Neutrophil (primary cell): Measurements from ENCODE around the gene ATP8B3.

Source experiments
- H3K27ac ChIP-seq: fragments of 200-600 bp; sonication (generic); 2 replicates; pipeline ENCODE4 v1.5.1; 2016; ENCODE audit warnings: mild to moderate bottlenecking, moderate library complexity
- H3K27me3 ChIP-seq: fragments of 200-600 bp; sonication (generic); 2 replicates; pipeline ENCODE4 v1.6.0; 2016; ENCODE audit warnings: mild to moderate bottlenecking
- H3K36me3 ChIP-seq: fragments of 200-600 bp; sonication (generic); 2 replicates; pipeline ENCODE4 v1.5.1; 2017
- H3K4me1 ChIP-seq, 2 experiments: fragments of 200-600 bp in 1 of 2; sonication (generic) in 1 of 2; 1 replicate in 1 of 2; 2 replicates in 1 of 2; pipeline versions ENCODE4 v1.5.1 to v1.6.1; 2013 to 2016; ENCODE audit warnings: low read depth in 1 of 2, low read length in 1 of 2, mild to moderate bottlenecking in 1 of 2, moderate library complexity in 1 of 2; ENCODE audit not compliant: control insufficient read depth in 1 of 2, insufficient read depth in 1 of 2
- H3K4me3 ChIP-seq, 2 experiments: fragments of 200-600 bp in 1 of 2; sonication (generic) in 1 of 2; 1 replicate in 1 of 2; 2 replicates in 1 of 2; pipeline ENCODE4 v1.5.1; 2013 to 2016; ENCODE audit warnings: low read depth in 1 of 2, low read length in 1 of 2, mild to moderate bottlenecking in 1 of 2, moderate library complexity in 1 of 2
- H3K9me3 ChIP-seq: fragments of 200-600 bp; sonication (generic); 2 replicates; pipeline ENCODE4 v1.5.1; 2016
- CTCF ChIP-seq: fragments of 200-600 bp; sonication (generic); IDR thresholded peaks from 2 replicates; pipeline ENCODE4 v1.5.1; 2016; ENCODE audit warnings: antibody characterized with exemption

Gene ATP8B3

DNA sequence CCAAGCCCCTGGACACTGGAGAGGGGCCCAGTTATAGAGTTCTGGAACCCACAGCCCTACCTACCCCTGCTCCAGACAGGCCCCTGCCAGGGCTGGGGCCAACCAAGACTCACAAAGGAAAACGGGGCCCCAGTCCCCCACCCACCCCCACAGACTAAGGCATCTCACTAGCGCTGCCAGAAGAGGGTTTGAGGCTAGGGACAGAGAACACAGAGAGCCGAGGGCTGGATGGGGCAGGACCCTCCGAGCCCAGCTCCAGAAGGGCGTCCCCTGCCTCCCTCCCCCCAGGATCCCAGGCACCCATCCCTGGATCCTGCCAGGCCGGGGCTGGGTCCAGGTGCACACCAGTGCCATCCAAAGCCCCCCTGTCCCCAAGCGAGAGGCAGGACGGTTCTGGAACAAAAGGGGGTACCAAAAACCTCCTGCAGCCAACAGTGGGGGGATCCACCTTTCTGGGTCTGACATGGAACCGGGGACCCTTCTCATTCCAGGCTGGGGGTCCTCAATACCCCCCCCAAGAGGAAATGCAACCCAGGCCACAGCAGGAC, 40.6 kb upstream of the ATP8B3 start:
- H3K4me3 ChIP-seq, result peak overlapping the region in 1 of 2 experiments; percentile 51
- peaks cover 73 to 81% of the 10 kb centered on the region in 2 experiments for H3K4me1 ChIP-seq
- H3K9me3 ChIP-seq, result no peaks in the 10 kb centered on the region
- H3K36me3 ChIP-seq, result peaks cover 9% of the 10 kb centered on the region
- peaks cover 16% of the 10 kb centered on the region for H3K27me3 ChIP-seq
- TF ChIP-seq CTCF, result no peak
- H3K27ac ChIP-seq, result no peak overlapping the region

- Histone ChIP-seq H3K9me3 (no peaks in the 10 kb centered on the region), H3K27me3 (peaks cover 16% of the 10 kb centered on the region), H3K36me3 (peaks cover 9% of the 10 kb centered on the region), H3K27ac (no peak overlapping the region), H3K4me3 (no peak overlapping the region), H3K4me1 (peaks cover 73 to 81% of the 10 kb centered on the region in 2 experiments)
- no peak for TF ChIP-seq CTCF
Measured at GRCh38 chr19:1851654-1852580, 39.8 kb upstream of the ATP8B3 start.

DNA sequence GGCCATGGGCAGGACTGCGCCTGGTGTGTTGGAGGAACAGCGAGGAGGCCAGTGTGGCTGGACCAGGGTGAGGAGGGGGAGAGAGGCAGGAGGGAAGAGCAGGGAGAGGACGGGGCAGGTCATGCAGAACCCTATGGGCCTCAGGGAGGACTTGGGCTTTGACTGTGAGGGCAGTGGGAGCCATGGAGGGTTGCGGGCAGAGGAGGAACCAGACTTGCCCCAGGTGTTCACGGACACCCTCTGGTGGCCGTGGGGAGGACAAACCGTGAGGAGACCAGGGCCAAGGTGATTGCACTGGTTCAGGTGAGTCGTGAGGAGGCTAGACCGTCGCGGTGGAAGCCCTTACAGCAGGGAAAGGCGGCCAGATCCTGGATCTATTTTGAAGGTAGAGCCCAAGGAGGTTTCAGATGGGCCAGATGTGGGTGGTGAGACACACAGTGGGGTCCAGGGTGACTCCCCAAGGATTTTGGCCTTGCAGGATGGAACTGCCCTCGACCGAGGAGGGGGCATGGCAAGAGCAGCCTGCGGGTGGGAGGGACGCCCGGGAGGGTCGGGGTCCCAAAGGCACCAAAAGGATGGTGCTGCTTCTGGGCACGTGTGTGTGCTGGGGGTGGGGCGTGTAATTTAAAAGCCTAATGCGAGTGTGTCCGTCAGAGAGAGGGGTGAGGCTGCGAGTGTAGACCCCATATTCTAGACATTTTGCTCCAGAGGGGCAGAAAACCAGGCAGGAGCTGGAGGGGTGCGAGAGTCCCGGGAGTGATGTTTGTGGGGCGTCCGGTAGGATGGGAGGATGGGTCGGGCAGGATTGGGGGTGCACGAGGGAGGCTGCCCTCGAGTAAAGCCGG, 39.0 kb upstream of the ATP8B3 start:
- Histone ChIP-seq H3K27me3 (peaks cover 16% of the 10 kb centered on the region), H3K9me3 (no peaks in the 10 kb centered on the region), H3K36me3 (peaks cover 9% of the 10 kb centered on the region), H3K27ac (no peak overlapping the region), H3K4me1 (peaks cover 75 to 82% of the 10 kb centered on the region in 2 experiments), H3K4me3 (no peak overlapping the region)
- peak; percentile 34 for TF ChIP-seq CTCF

- Histone ChIP-seq H3K27me3 (peaks cover 16% of the 10 kb centered on the region), H3K4me1 (peaks cover 71 to 73% of the 10 kb centered on the region in 2 experiments), H3K36me3 (peaks cover 13% of the 10 kb centered on the region), H3K27ac (no peak overlapping the region), H3K9me3 (no peaks in the 10 kb centered on the region), H3K4me3 (no peak overlapping the region)
- TF ChIP-seq CTCF, result no peak
Measured at GRCh38 chr19:1849886-1850398, 37.9 kb upstream of the ATP8B3 start.

- no peaks in the 10 kb centered on the region for H3K9me3 ChIP-seq
- H3K36me3 ChIP-seq, result peaks cover 15% of the 10 kb centered on the region
- peaks cover 16% of the 10 kb centered on the region for H3K27me3 ChIP-seq
- peaks cover 62 to 65% of the 10 kb centered on the region in 2 experiments for H3K4me1 ChIP-seq
- peak overlapping the region; percentile 83 to 86 for H3K4me3 ChIP-seq
- H3K27ac ChIP-seq, result peak overlapping the region; percentile 99
- no peak for TF ChIP-seq CTCF
Measured at GRCh38 chr19:1849132-1849474, 37.0 kb upstream of the ATP8B3 start.
